Upper lobe of right lung (tissue), 1 donor: ENCODE data around the gene NOL3. TPM values are rescaled to one million over a fixed set of nuclear protein-coding genes. Genes with fewer than 3 reads are reported as not detected.

Experiments used
- ATAC-seq: fragments of 200-7000 bp; cut with Tn5 transposase; one replicate; pipeline ENCODE4 v1.9.1; 2020; ENCODE audit warnings: mild to moderate bottlenecking, moderate library complexity
- DNase-seq: peaks from one replicate; pipeline ENCODE4 v3.0.0-alpha.2; 2020
- H3K27ac ChIP-seq: fragments of 200-600 bp; one replicate; pipeline ENCODE4 v1.8.0; 2022
- H3K27me3 ChIP-seq: fragments of 200-600 bp; one replicate; pipeline ENCODE4 v1.8.0; 2022; ENCODE audit warnings: mild to moderate bottlenecking
- H3K36me3 ChIP-seq: fragments of 200-600 bp; one replicate; pipeline ENCODE4 v1.8.0; 2022
- H3K4me1 ChIP-seq: fragments of 200-600 bp; one replicate; pipeline ENCODE4 v1.8.0; 2022
- H3K4me3 ChIP-seq: fragments of 200-600 bp; one replicate; pipeline ENCODE4 v1.8.0; 2022; ENCODE audit warnings: mild to moderate bottlenecking
- H3K9me3 ChIP-seq: fragments of 200-600 bp; one replicate; pipeline ENCODE4 v1.8.0; 2022
- intact Hi-C: fragments of 100-400 bp; cut with DNase I; formaldehyde crosslinking; loops from one replicate; pipeline ENCODE4 v1.11.0; 2022
- total RNA-seq: library from RNA; stranded (reverse); fragmentation: NEBNext Ultra II Directional; extraction: Animal tissue kit (Norgen Biotek cat#: 25700); gene quantifications from one replicate; pipeline ENCODE4 v1.2.1, GENCODE V29; 2021
- TF ChIP-seq, protein P1 (sequence below): fragments of 200-600 bp; IDR thresholded peaks from one replicate; pipeline ENCODE4 v1.8.0; 2022; ENCODE audit warnings: antibody characterized with exemption
- donor health status: DM: no; HTN: yes; CAD: no; lungs with severe emphysema.

Gene NOL3
- total RNA-seq, 1 donor from 2014 or later = 59.7 TPM

DNA sequence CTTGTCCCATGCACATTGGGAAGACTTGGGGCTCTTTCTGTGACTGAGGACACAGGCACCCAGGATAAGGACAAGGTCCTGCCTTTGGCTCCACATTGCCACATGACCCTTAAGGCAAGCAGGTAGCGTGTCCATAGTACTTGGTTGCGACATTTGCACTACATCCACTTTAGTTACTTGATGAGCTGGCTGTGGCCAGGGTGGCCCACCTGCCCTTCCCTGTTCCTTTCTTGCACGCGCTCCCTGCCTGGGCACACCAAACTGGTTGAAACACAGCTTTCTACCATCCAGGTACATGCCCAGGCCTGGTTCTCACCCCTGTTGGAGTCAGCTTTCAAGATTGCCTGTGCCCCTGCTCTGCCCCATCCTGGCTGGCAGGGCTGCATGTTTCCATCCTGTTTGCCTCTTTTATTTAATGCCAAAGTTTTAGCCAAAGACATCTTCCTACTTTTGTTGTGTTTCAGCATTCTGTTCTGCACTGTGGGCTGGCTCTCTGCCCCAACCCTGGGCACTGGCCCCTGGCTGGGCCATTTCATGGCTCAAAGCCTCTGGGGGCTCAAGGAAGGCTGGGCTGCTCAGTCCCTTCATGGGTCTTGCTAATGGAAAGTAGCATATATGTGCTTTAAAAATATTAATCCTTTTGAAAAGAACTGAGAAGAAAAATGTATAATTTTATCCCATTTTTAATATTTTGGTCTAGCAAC, 22.7 kb upstream of the NOL3 start:
- intact Hi-C loops = no loop called here
- peaks cover 7% of the 10 kb centered on the region for H3K4me1 ChIP-seq

DNA sequence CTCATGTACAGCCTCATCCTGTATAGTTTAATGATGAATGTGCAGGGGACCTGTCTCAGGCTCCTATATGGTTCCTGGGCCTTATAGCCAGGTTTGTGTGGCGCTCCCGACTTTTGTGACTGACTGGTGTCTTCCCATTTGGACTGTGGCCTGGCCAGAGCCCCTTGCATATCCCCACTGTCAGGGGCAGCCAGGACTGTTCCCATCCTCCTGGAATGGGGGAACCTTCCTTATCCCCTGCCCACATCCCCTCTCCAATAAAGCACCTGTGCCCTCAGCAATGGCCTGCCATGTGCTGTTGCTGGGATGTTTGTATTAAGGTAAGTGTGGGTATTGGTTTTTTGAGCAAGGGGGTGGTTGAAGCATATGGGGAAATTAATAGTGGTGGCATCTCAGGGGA, 22.1 kb upstream of the NOL3 start:
- no peak overlapping the region for H3K4me3 ChIP-seq
- H3K36me3 ChIP-seq = peaks cover 53% of the 10 kb centered on the region
- no peaks in the 10 kb centered on the region for H3K27me3 ChIP-seq
- peaks cover 7% of the 10 kb centered on the region for H3K4me1 ChIP-seq
- no peak for ATAC-seq
- no peaks in the 10 kb centered on the region for H3K9me3 ChIP-seq
- DNase-seq = no peak
- intact Hi-C loops = no loop called here
- no peak overlapping the region for H3K27ac ChIP-seq
- TF ChIP-seq, protein P1, sequence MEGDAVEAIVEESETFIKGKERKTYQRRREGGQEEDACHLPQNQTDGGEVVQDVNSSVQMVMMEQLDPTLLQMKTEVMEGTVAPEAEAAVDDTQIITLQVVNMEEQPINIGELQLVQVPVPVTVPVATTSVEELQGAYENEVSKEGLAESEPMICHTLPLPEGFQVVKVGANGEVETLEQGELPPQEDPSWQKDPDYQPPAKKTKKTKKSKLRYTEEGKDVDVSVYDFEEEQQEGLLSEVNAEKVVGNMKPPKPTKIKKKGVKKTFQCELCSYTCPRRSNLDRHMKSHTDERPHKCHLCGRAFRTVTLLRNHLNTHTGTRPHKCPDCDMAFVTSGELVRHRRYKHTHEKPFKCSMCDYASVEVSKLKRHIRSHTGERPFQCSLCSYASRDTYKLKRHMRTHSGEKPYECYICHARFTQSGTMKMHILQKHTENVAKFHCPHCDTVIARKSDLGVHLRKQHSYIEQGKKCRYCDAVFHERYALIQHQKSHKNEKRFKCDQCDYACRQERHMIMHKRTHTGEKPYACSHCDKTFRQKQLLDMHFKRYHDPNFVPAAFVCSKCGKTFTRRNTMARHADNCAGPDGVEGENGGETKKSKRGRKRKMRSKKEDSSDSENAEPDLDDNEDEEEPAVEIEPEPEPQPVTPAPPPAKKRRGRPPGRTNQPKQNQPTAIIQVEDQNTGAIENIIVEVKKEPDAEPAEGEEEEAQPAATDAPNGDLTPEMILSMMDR = no peak

More for the DNA sequence above, 22.7 kb upstream of the NOL3 start:
- H3K27me3 ChIP-seq = no peaks in the 10 kb centered on the region
- ATAC-seq (no peak), DNase-seq (no peak)
- peaks cover 59% of the 10 kb centered on the region for H3K36me3 ChIP-seq
- no peaks in the 10 kb centered on the region for H3K9me3 ChIP-seq
- no peak overlapping the region for H3K27ac ChIP-seq
- no peak overlapping the region for H3K4me3 ChIP-seq
- TF ChIP-seq, protein P1 = no peak

DNA sequence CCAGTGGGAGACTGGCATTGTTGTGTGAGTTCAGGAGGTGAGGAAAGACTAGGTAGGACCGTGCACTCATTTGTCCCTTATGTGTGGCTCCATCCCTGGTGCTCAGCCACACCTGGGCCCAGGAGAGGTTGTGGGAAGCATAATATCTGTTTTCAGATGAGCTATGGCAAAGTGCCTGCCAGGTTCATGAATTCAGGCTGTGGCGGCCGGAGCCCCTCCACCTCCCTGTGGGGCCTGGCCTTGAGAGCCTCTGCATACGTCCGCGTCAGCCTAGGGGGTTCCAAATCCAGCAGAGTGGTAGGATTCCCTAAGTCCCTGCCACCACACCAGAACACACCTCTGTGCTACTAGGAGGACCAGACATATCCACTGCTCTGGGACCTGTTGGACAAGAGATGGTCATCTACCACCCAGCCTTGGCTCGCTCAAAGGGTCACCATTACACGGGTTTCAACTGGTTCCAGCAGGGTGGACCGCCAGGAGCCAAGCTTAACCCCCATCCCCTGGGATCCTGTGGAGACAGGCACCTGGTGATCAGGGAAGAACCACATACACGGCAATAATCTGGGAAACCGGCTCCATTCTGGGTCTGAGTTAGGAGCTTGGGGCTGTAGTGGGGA, 21.6 kb upstream of the NOL3 start:
- TF ChIP-seq, protein P1 = no peak
- Histone ChIP-seq H3K27ac (no peak overlapping the region), H3K27me3 (no peaks in the 10 kb centered on the region), H3K4me3 (no peak overlapping the region), H3K36me3 (peaks cover 47% of the 10 kb centered on the region), H3K9me3 (no peaks in the 10 kb centered on the region), H3K4me1 (peaks cover 7% of the 10 kb centered on the region)
- intact Hi-C loops = no loop called here
- ATAC-seq = no peak
- no peak for DNase-seq

DNA sequence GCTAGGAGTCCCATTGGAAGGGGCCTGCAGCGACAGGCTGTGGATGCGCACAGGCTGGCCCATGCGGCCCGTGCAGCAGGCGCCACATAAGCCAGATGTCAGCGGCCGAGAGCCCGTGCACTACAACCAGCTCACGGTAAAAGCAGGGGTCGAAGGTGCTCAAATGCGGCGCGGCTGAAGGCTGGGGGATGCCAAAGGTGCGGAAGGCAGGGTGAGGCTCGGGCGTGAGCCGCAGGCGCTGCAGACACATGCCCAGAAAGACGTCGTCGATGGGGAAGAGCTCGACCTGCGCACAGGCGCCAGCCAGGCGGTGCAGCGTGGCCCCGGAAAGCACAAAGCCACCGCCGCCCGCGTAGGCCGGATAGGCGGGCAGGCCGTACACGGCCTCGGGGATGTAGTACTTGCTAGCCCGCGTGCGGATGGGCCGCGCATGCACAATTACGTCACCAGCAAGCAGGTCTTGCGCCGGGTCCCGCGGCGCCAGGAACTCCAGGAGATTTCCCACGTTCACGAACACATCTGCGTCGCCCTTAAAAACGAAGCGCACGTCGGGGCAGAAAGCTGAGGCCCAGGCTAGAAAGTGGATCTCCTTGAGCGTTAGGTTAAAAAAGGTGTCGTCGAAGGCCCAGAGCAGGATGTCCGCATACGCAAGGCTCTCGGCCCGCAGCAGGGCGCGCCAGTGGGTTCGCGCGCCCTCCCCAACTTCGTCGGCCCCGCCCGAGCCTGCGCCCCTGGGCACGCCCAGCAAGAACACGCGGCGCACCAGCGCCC, 20.9 kb upstream of the NOL3 start:
- Histone ChIP-seq H3K27me3 (no peaks in the 10 kb centered on the region), H3K9me3 (no peaks in the 10 kb centered on the region), H3K36me3 (peaks cover 41% of the 10 kb centered on the region), H3K4me3 (peak overlapping the region; percentile 75), H3K27ac (no peak overlapping the region), H3K4me1 (peaks cover 7% of the 10 kb centered on the region)
- ATAC-seq = no peak
- TF ChIP-seq, protein P1 = no peak
- intact Hi-C loops = loop anchor here (10.0 kb wide), 1 partner anchor 175 kb away; no protein-coding TSS in a partner anchor
- DNase-seq = no peak

DNA sequence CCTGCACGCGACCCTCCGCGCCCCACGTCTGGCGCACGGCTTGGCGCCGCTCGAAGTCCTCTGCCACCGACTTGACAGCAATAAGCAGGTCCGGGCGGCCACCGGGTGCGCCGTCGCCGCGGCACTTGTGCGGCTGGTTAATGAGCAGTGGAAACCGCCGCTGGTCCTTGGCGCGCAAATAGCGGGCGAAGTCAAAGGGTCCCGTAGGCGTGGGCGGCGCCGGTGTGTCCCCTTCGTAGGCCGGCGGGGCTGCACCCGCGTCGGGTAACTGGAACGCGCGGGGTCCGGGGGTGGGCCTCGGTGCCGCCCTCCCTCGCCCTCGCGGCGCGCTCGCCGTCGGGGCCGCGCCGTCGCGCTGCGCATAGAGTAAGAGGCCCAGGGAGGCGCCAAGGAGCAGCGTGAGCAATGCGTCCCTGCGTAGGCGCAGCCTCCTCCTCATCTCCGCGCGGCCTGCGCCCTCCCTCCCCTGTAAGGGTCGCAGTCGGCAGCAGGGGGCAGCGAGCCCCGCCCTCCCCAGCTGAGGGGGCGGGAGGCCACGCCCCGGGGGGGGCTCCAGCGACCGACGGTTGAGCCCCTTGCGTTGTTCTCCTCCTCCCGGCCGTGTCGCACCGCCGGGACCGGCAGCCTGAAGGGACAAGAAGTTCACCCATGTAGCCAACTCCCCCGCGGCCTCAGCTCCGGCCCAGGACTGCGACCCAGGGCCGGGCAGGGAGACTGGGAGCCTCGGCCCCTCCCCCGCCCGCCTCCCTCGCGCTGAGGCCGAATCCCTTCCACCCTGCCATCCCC, 20.1 kb upstream of the NOL3 start:
- Histone ChIP-seq H3K4me1 (peaks cover 7% of the 10 kb centered on the region), H3K27me3 (no peaks in the 10 kb centered on the region), H3K9me3 (no peaks in the 10 kb centered on the region), H3K27ac (peak overlapping the region; percentile 83), H3K4me3 (peak overlapping the region; percentile 75), H3K36me3 (peaks cover 33% of the 10 kb centered on the region)
- TF ChIP-seq, protein P1 = peak; percentile 5
- intact Hi-C loops = loop anchor here (10.0 kb wide), 1 partner anchor 175 kb away; no protein-coding TSS in a partner anchor
- peak; percentile 70 for ATAC-seq
- DNase-seq = peak; percentile 82
